DMS153 (cell line): ENCODE results near the gene RAPGEF6.
"Not testable (repeated sequence)": the region's sequence is repeated elsewhere in the genome, so short reads cannot be mapped to it uniquely, and the experiment has no call there.

Source experiments
- DNase-seq: peaks from one replicate; lab custom pipeline; 2025; lab: John Stamatoyannopoulos, UW

RAPGEF6 gene

DNA sequence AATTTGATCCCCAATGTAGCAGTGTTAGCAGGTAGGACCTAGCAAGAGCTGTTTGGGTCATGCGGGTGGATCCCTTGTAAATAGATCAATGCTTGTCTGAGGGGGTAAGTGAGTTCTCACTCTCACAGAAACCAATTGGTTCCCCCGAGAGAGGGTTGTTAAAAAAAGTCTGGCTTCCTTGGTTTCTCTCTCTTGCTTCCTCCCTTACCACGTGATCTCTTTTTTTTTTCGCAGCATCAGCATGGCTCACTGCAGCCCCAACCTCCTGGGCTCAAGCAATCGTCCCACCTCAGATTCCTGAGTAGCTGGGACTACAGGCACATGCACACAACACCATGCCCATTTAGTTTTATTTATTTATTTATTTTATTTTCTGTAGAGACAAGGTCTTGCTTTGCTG, 26.4 kb downstream of the RAPGEF6 start:
- no peak for DNase-seq

DNA sequence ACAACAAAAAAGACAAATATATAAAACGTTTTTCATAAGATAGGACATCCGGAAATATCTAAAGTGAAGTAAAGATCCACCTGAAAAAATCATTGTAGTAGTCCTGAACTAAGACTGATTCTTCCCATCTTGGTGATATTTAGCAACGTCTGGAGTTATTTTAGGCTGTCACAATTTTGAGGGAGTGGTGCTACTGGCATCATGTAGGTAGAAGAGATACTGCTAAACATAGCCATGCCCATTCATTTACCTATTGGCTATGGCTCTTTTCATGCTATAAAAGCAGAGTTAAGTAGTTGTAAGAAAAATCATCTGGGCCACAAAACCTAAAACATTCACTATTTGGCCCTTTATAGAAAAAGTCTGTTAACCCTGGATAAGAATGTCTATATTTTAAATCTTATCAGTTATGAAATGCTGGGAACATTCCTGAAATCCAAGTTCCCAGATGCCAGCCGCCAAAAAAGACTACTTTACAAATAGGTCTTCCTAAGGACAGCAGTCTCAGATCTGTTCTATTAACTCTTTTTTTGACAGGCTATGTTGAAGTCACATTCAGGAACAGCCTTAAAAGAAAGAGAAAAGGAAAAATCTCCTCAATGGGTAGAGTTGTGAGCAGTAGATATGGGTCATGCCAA, 27.0 kb downstream of the RAPGEF6 start:
- no peak for DNase-seq

DNA sequence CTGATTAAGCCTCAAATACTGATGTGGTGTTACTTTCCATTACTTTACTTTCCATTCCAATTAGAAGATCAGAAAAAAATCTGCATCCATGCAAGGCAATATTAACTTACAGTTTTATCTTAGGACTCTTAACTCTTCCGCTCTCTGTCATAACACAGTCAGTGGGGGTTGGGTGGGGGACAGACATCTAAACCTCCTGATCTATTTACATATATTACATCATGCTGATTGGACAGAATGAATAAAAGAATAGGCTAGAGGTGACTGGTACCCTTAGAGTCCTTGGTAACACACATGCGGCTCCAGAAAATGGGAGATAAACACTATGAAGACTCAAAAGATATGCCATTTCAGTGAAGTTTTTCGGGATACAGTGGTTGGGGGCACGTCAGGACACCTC, 27.6 kb downstream of the RAPGEF6 start:
- DNase-seq: no peak

DNA sequence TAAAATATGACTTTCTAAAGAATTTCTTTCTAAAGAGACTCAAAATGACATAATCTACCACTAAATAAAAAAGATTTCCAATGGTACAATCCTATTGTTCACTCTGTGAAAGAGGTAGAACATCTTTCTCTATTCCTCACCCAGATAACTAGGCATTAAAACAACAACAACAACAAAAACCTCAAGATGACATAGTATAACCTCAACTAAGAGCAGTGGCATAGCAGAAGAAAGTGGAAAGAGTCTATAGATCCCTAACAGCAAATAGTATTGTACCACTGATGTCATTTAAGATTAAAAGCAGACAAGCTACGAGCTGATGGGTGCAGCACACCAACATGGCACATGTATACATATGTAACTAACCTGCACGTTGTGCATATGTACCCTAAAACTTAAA, 29.9 kb downstream of the RAPGEF6 start:
- DNase-seq: no peak

DNA sequence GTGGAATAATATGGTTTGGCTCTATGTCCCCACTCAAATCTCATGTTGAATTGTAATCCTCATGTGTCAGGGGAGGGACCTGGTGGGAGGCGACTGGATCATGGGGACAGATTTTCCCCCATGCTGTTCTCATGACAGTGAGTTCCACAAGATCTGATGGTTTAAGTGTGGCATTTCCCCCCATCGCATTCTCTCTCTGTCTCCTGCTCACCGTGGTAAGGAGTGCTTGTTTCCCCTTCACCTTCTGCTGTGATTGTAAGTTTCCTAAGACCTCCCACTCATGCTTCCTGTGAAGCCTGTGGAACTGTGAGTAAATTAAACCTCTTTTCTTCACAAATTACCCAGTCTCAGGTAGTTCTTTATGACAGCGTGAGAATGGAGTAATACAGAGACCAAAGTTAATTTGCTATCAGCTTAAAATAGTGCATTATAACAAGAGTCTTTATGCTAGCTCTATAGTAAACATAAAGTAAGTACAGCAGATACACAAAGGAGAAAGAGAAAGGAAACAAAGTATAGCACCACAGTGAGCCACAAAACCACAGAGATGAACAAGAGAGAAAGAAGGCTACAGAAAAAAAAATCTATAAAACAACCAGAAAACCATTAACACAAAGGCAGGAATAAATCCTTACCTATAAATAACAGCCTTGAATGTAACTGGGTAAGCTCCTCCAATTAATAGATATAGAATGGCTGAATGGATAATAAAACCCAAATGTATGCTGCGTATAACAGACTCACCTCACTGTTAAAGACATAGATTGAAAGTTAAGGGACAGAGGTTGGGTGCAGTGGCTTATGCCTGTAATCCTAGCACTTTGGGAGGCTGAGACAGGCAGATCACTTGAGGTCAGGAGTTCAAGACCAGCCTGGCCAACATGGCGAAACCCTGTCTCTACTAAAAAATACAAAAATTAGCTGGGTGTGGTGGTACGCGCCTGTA, 39.7 kb downstream of the RAPGEF6 start:
- no peak for DNase-seq

DNA sequence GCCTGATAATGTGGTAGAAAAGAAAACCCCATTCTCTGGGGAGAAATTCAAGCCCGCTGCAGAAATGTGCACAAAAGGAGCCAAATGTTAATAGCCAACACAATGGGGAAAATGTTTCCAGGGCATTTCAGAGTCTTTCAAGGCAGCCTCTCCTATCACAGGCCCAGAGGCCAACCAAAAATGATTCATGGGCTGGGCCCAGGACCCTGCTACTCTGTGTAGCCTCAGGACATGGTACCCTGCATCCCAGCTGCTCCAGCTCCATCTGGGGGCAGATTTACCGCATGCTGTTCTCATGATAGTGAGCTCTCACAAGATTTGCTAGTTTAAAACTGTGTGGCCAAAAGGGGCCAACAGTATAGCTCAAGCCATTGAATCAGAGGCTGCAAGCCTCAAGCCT, 41.1 kb downstream of the RAPGEF6 start:
- DNase-seq: no peak

DNA sequence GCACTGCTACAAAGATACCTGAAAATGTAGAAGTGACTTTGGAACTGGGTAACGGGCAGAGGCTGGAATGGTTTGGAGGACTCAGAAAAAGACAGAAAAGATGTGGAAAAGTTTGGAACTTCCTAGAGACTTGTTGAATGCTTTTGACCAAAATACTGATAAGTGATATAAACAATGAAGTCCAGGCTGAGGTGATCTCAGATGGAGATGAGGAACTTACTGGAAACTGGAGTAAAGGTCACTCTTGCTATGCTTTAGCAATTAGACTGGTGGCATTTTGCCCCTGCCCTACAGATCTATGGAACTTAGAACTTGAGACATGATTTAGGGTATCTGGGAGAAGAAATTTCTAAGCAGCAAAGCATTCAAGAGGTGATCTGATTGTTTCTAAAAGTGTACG, 41.6 kb downstream of the RAPGEF6 start:
- not testable (repeated sequence) for DNase-seq

DNA sequence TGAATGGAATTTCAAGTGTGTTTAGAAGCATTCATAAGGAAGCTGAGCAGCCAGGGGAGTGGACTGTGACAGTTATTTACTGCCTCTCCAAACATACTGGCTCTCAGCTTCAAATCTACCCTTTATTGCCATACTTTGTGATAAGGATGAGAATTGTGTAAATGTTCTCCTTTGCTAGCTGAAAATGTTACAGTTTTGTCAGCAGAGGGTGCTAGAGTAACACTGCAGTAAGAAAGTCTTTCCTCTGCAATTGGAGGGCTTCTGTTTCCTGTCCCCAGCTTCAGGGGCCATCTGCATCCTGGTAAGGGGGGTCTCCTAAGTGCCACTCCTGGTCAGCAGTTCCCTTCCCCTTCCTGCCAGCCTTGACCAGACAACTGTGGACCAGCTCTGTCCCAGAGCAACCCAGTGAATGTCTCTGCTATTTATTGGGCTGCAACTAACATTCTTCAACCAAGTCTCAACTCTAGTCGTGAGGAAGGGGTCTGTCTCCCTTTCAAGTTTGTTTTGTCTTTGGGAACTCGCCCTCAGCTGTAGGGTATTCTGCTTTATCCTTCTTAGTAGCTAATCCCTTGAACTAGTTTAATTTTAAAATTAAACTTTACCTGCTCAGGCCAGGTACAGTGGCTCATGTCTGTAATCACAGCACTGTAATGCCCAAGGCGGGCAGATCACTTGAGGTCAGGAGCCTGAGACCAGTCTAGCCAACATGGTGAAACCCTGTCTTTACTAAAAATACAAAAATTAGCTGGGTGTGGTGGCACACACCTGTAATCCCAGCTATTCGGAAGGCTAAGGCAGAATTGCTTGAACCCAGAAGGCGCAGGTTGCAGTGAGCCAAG, 45.3 kb downstream of the RAPGEF6 start:
- no peak for DNase-seq

DNA sequence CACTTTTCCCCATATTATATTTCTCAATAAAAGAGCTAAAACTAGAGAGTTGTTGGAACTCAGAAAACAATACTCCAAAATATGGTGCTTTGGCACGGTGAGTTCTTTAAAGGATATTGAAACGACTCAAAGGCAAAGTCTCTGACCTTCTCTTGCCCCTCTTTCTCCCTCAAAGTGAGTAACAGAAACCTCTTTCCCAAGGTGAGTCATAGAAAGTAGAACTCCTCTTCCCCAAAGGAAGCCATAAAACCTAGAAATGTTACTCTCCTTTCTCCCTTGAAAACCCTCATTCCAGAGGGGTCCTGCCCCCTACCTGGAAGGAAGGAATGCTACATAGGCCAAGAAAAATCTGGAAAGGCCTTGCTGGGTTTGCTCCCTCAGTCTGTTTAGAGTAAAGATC, 47.5 kb downstream of the RAPGEF6 start:
- DNase-seq: no peak

DNA sequence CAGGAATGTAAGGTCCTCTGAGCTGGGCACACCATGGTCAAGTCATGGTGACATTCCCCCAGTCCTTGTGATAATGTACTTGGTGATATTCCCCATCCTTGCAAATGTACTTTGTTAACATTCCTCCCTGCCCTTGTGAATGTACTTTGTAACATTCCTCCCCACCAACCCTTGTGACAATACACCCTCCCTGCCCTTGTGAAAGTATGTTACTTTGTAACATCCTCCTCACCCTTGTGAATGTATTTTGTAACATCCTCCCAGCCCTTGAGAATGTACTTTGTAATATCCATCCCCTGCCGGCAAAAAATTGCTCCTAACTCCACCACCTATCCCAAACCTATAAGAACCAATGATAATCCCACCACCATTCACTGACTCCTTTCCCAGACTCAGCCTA, 53.3 kb downstream of the RAPGEF6 start:
- DNase-seq: no peak

DNA sequence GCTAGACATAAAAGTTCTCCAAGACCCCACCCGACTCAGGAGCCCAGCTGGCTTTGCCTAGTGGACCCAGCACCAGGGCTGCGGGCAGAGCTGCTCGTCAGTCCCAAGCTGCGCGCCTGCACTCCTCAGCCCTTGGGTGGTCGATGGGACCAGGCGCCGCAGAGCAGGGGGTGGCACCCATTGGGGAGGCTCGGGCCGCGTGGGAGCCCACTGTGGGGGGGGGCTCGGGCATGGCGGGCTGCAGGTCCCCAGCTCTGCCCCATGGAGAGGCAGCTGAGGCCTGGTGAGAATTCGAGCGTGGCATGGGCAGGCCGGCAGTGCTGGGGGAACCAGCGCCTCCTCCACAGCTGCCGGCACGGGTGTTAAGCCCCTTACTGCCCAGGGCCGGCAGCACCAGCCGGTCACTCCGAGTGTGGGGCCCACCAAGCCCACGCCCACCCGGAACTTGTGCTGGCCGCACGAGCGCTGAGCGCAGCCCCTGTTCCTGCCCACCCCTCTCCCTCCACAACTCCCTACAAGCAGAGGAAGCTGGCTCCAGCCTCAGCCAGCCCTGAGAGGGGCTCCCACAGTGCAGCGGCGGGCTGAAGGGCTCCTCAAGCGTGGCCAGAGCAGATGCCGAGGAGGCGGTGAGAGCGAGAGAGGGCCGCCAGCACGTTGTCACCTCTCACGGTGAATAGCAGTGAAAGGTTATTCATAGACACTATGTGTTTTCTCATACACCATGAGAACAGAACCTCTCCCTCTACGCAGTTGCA, 54.9 kb downstream of the RAPGEF6 start:
- DNase-seq: no peak

DNA sequence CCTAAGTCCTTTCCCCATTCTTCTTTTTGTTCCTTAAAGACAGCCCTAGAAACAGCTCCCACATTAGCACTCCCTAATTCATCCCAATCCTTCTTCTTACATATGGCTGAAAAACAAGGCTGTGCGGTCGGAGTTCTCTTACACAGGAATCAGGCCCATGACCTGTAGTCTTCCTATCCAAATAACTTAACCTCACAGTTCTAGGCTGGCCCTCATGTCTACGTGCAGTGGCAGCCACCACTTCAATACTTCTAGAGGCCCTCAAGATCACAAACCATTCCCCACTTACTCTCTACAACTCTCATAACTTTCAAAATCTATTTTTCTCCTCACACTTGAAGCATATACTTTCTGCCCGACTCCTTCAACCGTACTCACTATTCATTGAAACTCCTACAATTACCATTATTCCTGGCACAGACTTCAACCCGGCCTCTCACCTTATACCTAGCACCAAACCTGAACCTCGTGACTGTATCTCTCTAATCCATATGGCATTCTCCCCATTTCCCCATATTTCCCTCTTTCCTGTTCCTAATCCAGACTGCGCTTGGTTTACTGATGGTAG, 59.3 kb downstream of the RAPGEF6 start:
- DNase-seq: no peak

DNA sequence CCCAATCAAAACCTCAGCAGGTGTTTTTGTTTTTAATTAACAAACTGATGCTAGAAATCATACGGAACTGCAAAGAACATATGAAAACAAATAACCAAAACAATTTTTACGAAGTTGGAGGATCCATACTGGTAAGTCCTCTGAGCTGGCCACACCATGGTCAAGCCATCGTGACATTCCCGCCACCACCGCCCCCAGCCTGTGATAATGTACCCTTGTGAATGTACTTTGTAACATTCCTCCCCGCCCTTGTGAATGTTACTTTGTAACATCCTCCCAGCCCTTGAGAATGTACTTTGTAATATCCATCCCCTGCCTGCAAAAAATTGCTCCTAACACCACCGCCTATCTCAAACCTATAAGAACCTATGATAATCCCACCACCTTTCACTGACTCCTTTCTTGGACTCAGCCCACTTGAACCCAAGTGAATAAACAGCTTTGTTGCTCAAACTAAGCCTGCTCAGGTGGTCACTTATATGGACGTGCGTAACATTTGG, 63.3 kb downstream of the RAPGEF6 start:
- no peak for DNase-seq

DNA sequence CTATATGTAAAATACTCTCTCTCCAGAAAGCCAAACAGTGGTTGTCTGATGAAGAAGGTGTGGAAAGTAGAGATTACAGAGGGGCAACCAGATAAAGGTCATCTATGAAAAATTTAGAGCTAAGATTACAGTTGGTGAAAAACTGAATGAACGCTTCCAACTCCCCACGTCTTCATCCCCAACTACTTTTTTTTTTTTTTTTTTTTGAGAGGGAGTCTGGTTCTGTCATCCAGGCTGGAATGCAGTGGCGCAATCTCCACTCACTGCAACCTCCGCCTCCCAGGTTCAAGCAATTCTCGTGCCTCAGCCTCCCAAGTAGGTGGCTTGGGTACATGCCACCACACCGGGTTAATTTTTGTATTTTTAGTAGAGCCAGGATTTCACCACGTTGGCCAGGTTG, 64.3 kb downstream of the RAPGEF6 start:
- no peak for DNase-seq

DNA sequence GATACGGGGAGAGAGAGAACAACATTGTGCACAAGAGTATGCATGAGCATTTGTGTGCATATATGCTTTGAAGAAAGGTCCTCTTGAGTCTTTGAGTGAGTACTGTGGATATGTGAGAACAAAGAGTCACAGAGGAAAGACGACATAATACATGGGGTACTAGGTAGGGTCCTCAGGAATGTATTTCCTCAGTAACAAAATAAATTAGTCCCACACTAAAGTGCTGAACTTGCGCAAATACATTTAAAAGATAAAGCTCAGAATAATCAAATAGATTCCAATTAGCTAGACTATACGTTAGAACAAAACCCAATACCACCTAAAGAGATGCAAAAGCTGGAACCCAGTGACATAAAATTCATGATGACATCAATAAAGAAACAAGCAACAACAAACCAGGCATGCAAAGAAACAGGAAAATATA, 70.8 kb downstream of the RAPGEF6 start:
- DNase-seq: no peak

DNA sequence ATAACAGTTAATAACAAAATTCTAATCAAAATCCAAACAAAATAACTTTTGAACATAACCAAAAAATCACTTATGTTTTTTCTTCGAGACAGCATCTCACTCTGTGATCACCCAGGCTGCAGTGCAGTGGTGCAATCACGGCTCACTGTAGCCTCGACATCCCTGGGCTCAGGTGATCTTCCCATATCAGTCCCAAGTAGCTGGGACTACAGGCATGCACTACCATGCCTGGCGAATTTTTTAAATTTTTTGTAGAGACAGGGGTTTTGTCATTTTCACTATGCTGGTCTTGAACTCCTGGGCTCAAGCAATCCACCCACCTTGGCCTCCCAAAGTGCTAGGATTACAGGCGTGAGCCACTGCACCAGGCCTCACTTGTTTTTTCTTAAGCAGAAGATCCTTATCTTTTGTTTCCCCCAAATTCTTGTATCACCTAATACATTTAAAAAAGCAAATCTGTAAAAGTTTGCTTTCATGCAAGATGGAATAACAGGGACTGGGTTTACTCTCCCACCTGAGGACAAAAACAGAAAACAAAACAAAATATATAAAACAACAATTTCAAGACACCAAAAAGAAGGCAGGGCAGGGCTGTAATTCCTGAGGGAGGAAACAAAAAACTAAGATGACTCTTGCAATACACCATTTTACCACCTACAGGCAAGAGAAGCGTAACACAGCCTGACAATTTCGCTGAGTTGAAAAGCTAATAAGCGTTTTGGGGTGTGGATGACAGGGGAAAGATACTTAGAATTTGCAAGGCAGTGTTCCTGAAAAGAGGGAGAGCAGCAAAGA, 71.4 kb downstream of the RAPGEF6 start:
- no peak for DNase-seq

DNA sequence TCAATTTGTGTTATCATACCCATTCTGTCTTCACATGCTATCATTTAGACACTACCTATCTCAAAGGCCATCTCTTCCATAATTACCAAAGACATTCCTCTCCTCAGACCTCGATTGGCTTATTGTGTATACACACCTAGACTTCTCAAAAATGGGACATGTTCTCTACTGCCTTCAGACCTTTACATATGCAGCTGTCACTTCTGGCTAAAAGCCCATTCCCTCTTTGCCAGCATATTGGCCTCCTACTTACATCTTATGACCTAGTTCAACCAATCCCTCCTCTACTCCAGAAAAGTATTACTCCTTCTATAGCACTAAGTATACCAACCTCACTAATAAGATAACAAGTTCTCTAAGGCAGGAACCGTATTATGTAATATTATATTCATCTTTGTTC, 84.4 kb downstream of the RAPGEF6 start:
- no peak for DNase-seq

DNA sequence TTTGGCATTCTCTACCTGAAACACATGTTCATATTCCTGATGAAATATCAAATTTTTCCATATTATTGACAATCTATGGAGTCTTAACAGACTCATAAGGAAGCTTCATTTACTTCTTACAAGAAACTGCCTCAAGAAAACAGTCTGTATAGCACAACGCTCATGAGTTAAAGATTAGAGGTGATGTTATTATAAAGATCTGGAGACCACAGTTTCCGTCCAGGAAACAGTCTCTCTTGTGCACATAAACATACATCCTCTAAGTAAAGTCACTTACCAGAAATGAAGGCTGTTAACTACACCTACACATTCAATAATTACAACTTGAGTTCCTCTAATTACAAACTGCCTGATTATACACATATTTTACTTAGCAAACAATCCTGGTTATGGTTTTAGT, 86.9 kb downstream of the RAPGEF6 start:
- no peak for DNase-seq

DNA sequence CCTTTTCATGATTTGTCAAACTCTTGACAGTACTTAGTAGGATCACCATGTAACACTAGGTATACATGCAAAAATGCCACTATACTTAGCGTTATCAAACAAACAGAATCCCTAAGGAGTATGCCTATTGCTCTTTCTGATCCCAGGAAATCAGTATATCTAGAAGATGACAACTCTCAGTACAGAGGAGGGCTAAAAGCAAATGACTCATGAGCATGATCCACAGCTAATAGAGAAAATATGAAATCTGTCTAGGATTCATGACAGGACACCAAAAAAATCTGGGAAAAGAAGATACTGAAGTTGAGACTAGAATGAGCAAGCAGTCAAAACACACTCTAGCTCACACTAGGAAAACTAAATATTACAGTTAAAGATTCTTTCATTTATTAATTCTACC, 89.2 kb downstream of the RAPGEF6 start:
- DNase-seq: no peak

DNA sequence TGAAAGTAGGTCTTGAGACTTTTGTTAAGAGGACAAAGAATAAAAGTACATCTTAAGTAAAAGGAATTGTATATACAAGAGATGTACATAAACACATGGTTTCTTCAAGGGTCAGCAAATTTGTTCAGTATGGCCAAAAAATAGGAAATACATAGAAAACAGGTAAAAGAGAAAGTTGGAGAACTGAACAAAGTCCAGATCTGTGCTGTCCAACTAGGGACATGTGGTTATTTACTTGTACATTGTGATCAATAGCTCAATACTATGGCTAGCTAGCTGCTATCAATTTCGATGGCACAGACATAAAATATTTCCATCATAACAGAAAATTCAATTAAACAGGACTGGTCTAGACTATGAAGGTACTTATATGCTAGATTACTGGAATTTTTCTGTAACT, 92.3 kb downstream of the RAPGEF6 start:
- DNase-seq: no peak

DNA sequence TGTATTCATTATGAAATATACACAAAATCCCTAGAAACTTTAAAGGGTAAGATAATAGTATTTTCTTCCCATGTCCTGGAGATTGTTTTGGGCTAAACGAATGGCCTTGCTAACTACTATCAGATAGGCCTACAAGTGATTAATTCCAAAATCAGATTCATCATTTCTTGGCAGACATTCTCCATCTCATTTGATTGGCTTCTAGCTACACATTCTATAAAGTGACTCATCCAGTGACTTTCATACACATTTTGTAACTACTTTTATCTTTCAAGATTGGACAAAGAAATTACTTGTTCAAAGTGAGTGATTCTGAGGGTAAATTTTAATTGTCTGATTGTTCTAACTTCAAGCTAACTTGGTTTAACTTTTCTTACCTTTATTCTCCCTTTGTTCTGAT, 93.3 kb downstream of the RAPGEF6 start:
- no peak for DNase-seq
